ENCODE measurements around the gene UNC5B.
A peak's percentile ranks its signal among the peaks of the same experiment; 100 is the strongest.

Gene UNC5B

DNA sequence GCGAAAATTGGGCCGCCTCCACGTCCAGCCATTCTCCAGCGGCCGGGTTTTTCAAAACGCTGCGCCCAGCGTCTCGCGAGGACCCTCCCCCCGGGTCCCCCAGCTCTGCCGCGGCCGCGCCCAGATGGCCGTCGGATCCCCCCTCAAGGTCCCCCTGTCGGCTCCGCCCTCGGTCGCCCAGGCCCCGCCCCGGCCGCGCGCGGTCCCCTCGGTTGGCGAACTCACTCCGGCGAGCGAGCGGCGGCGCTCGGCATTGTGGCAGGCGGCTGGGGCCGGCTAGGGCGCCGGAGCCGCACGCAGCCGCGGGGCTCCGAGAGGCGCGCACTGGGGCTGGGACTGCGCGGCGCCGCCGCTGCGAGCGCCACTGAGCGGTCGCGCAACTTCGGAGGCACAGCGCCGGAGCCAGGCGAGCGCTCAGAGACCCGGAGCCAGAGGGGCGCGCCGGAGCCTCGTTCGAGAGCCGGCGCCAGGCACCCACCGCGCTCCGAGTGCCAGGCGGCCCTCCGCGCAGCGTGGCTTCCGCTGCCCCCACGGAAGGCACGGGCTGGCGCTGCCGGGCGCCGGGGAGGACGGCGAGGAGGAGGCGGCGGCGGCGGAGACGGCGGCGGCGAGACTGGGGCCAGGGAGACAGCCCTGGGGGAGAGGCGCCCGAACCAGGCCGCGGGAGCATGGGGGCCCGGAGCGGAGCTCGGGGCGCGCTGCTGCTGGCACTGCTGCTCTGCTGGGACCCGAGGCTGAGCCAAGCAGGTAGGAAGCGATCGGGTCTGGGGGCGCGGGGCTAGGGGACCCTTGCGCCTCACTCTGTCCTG lies at the start of gene UNC5B:
TSS of gene UNC5B (plus strand) at position 253 of the 809 bp plus-strand sequence. CDS start at position 669, 416 bp downstream.
- peak; percentile 95 for DNase-seq (ENCODE audit: low spot score)

- DNase-seq (ENCODE audit: low spot score): no peak
Measured at GRCh38 chr10:71173466-71173865, 38.9 kb upstream of the UNC5B start.

- no peak for DNase-seq (ENCODE audit: low spot score)
Measured at GRCh38 chr10:71176661-71177060, 35.7 kb upstream of the UNC5B start.

DNA sequence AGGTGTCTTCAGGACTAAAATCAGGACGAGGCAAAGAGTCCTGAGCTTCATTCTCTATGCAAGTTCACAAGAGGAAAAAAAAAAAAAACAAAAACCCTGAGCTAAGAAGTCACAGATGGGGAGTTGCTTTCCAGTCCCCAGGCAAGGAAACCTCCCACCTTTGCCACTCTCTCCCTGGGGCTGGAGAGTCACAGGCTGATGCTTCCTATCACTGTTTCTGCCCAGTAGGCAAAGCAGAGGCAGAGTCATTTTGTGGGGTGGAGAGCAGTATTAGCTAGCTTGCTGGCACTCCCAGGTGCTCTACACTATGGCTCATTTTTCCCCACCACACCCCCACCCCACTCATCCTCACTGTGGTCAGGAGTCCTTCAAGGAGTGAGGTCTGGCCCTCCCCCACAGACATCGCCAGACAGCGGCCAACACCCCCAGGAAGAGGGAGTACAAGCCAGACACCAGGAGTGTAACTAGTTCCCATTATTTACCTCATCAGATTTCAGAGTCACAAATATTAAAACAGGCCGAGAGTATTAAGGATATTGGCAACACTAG lies 34.6 kb upstream of the UNC5B start:
- DNase-seq (ENCODE audit: low spot score): no peak

- no peak for DNase-seq (ENCODE audit: low spot score)
Measured at GRCh38 chr10:71178880-71179279, 33.5 kb upstream of the UNC5B start.

GRCh38 chr10:71179382-71179781 lies 33.0 kb upstream of the UNC5B start:
- DNase-seq (ENCODE audit: low spot score): no peak

- no peak for DNase-seq (ENCODE audit: low spot score)
Measured at GRCh38 chr10:71184421-71184820, 27.9 kb upstream of the UNC5B start.

GRCh38 chr10:71185209-71185608 lies 27.2 kb upstream of the UNC5B start:
- no peak for DNase-seq (ENCODE audit: low spot score)

DNA sequence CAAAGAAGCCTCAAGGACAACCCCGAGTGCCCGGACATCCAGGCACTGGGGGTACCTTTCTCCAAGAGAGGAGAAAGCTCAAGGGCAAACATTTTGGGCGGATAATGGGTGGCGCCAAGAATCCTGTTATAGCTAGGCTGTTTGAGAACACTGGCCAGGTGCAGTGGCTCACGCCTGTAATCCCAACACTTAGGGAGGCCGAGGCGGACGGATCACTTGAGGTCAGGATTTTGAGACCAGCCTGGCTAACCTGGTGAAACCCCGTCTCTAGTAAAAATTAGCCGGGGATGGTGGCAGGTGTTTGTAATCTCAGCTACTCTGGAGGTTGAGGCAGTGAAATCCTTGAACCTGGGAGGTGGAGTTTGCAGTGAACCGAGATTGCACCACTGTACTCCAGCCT lies 25.2 kb upstream of the UNC5B start:
- no peak for DNase-seq (ENCODE audit: low spot score)

DNA sequence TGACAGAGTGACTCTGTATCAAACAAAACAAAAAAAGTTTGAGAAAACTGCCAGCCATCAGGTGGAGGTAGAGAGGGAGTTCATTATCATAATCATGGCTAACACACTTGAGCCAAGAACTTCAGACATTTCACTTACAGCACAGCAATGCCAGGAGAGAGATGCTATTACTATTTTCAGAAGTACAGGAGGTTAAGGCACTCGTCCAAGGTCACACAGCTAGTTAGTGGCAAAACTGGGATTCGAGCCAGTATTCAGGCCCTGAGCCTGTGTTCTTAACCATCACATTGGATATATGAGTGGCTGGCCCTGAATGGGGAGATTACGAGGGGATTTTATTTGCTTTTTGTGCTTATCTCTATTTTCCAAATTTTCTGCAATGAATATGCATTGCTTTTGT lies 24.8 kb upstream of the UNC5B start:
- DNase-seq (ENCODE audit: low spot score): no peak

- DNase-seq (ENCODE audit: low spot score): no peak
Measured at GRCh38 chr10:71188201-71188600, 24.2 kb upstream of the UNC5B start.

GRCh38 chr10:71191019-71191418 lies 21.4 kb upstream of the UNC5B start:
- DNase-seq (ENCODE audit: low spot score): no peak

DNA sequence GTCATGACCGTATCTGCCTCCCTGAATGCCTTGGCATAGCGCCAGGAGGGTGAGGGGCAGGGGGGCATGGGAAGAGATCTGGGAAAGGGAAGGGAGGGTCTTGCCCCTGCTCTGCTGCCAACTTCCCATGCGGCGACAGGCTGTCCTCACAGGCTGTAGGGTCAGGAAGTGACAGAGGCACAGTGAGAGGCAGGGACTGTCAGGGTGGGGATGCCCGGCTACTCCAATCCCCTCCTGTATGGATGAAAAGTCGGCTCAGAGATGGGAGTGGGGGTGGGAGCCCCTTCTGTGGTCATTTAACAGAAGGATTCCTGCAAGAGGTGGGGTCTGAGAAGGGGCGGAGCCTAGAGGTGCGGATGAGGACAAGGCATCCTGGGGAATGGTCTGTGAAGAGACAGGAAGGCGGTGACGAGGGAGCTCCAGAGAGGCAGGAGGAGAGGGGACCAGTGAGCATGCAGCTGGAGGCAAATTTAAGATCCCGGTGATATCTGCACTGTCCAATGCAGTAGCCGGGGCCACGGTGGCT lies 20.8 kb upstream of the UNC5B start:
- DNase-seq (ENCODE audit: low spot score): no peak

GRCh38 chr10:71193516-71193915 lies 18.9 kb upstream of the UNC5B start:
- DNase-seq (ENCODE audit: low spot score): no peak

DNA sequence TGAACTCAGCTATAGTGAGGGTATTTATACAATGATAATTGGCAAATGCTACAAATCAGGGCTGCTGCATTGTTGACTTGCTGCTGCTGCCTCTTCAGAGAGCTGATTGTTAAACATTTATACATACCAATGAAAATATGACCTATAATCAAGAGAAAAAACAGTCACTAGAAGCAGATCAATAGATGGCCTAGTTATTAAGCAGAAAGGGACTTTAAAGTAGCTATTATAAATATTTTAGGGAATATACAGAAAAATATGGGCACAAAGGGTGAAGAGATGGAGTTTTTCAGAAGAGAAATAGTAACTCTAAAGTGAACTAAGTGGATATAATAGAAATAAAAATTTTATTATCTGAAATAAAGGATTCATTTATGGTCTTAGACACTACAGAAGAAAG lies 14.4 kb upstream of the UNC5B start:
- DNase-seq (ENCODE audit: low spot score): no peak

- no peak for DNase-seq (ENCODE audit: low spot score)
Measured at GRCh38 chr10:71201849-71202248, 10.5 kb upstream of the UNC5B start.

DNA sequence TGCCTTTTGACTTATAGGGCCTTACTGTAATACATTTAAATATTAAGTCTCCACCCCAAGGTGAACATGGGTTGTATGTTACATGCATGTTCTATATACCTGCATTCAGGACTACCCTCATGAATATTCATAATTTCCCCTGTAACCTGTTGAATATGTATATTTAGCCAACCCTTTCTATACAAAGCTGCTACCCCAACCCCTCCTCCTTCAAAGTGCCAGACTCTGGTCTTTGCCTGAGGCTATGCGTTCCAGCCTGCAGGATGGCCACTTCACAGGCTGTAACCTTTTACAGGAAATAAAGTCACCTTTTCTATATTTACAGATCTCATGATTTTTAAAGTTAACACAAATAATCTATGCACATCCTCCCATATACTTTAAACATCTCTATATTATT lies 10.1 kb upstream of the UNC5B start:
- no peak for DNase-seq (ENCODE audit: low spot score)

- DNase-seq (ENCODE audit: low spot score): no peak
Measured at GRCh38 chr10:71203124-71203523, 9.2 kb upstream of the UNC5B start.

GRCh38 chr10:71203716-71204115 lies 8.7 kb upstream of the UNC5B start:
- no peak for DNase-seq (ENCODE audit: low spot score)

- DNase-seq (ENCODE audit: low spot score): no peak
Measured at GRCh38 chr10:71204746-71205145, 7.6 kb upstream of the UNC5B start.

- no peak for DNase-seq (ENCODE audit: low spot score)
Measured at GRCh38 chr10:71205468-71205867, 6.9 kb upstream of the UNC5B start.

DNA sequence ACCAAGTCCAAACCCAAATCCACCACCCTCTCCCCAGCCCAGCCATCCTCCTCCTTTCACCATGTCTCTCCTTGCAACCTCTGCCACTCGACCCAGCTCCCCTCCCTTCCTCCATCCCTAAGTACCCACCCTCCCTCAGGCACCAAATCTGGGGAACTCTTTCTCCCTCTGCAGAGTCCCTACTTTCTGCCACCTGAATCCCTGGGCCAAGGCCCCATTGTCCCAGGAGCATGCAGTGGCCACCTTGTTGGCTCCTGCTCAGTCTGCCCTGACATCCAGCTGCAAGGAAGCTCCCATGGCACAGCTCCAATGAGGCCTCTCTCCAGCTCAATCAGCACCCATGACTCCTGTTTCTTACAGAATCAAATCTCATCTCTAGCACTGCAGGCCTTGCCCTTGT lies 5.5 kb upstream of the UNC5B start:
- no peak for DNase-seq (ENCODE audit: low spot score)

DNA sequence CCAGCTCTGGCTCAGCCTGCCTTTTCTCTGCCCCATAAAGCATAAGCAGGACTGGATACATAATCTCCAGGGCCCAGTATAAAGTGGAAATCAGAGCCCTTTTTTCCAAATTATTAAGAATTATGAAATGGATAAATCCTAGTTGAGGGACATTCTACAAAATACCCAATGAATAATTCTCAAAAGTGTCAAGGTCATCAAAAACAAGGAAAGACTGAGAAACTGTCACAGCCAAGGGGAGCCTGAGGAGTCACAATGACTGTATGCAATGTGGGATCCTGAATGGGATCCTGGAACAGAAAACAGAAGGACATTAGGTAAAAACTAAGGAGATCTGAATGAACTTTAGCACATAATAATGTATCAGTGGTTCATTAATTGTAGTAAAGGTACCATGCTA lies 4.8 kb upstream of the UNC5B start:
- DNase-seq (ENCODE audit: low spot score): no peak

GRCh38 chr10:71209352-71209715 lies 3.0 kb upstream of the UNC5B start:
- no peak for DNase-seq (ENCODE audit: low spot score)
